Calu3 (cell line): ENCODE data around the gene MYL6. TPM values are rescaled to one million over a fixed set of nuclear protein-coding genes. Genes with fewer than 3 reads are reported as not detected.

Source experiments
- BruUV-seq: library from RNA; stranded (reverse); fragments of 400-500 nt; replicated peaks from 2 replicates; lab custom pipeline; 2021; lab: Mats Ljungman, UMichigan
- CTCF ChIA-PET: fragments of 300-600 bp; sonication (Branson Sonifier 250); formaldehyde crosslinking; loops from one replicate; lab custom pipeline; 2022; ENCODE audit warnings: antibody characterized with exemption; lab: Charles Lee
- DNase-seq: peaks from one replicate; pipeline ENCODE4 v3.0.0; 2022
- H3K27ac Mint-ChIP-seq: one replicate; pipeline ENCODE4 v1.8.0; 2022; ENCODE audit warnings: mixed read lengths; ENCODE audit not compliant: unreplicated experiment
- H3K27me3 Mint-ChIP-seq: one replicate; pipeline ENCODE4 v1.8.0; 2022; ENCODE audit warnings: mixed read lengths; ENCODE audit not compliant: unreplicated experiment
- H3K36me3 Mint-ChIP-seq: one replicate; pipeline ENCODE4 v1.8.0; 2022; ENCODE audit warnings: mild to moderate bottlenecking, moderate library complexity, mixed read lengths; ENCODE audit not compliant: insufficient read depth, unreplicated experiment
- H3K4me1 Mint-ChIP-seq: one replicate; pipeline ENCODE4 v1.8.0; 2022; ENCODE audit warnings: mild to moderate bottlenecking, low read depth, mixed read lengths; ENCODE audit not compliant: unreplicated experiment
- H3K4me3 Mint-ChIP-seq: one replicate; pipeline ENCODE4 v1.8.0; 2022; ENCODE audit warnings: mild to moderate bottlenecking, low read depth, moderate library complexity, mixed read lengths; ENCODE audit not compliant: unreplicated experiment
- H3K9me3 Mint-ChIP-seq: one replicate; pipeline ENCODE4 v1.8.0; 2022; ENCODE audit warnings: low read depth, mixed read lengths; ENCODE audit not compliant: unreplicated experiment
- intact Hi-C: fragments of 100-400 bp; cut with micrococcal nuclease; formaldehyde crosslinking; loops from one replicate; pipeline ENCODE4 v1.10.0; 2022; ENCODE audit not compliant: unreplicated experiment
- total RNA-seq: library from RNA; stranded (reverse); gene quantifications from 2 replicates; pipeline ENCODE4 v1.2.3, GENCODE V29; 2022
- TF ChIP-seq, protein P1 (sequence below): fragments of 200-600 bp; IDR thresholded peaks from one replicate; pipeline ENCODE4 v1.8.0; 2022; ENCODE audit warnings: antibody characterized with exemption; ENCODE audit not compliant: unreplicated experiment

Gene MYL6
- total RNA-seq, 1 experiment from 2014 or later, result 1,130 TPM

DNA sequence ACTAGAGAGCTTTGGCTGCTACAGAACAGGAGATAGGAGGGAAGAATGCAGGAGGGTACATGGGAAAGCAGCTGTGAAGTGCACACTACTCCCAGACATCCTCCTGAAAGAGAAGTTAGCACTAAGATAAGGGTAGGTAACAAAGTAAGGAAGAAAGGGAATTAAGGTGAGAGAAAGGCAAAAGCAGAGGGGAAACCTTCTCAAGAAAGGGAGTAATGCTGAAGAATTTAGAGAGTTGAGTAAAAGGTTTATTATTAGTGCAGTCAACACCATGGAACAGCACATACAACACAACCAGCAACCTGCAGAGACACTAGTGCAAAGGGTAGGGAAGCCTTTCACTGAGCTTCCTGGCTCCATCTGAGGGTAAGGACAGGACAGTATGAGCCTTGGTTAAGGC, 46.1 kb downstream of the MYL6 start:
- H3K27me3 Mint-ChIP-seq, result no peaks in the 10 kb centered on the region
- no peak overlapping the region for H3K4me3 Mint-ChIP-seq
- H3K9me3 Mint-ChIP-seq, result no peaks in the 10 kb centered on the region
- no peak for DNase-seq
- H3K27ac Mint-ChIP-seq, result no peak overlapping the region
- no TSS peak for BruUV-seq
- CTCF ChIA-PET, result interaction anchor here (4.2 kb wide), 1 partner anchor 18 kb away, joined by 28 read pairs; the partner anchor contains the start of gene RNF41
- H3K4me1 Mint-ChIP-seq, result no peaks in the 10 kb centered on the region
- peaks cover 29% of the 10 kb centered on the region for H3K36me3 Mint-ChIP-seq
- TF ChIP-seq, protein P1, sequence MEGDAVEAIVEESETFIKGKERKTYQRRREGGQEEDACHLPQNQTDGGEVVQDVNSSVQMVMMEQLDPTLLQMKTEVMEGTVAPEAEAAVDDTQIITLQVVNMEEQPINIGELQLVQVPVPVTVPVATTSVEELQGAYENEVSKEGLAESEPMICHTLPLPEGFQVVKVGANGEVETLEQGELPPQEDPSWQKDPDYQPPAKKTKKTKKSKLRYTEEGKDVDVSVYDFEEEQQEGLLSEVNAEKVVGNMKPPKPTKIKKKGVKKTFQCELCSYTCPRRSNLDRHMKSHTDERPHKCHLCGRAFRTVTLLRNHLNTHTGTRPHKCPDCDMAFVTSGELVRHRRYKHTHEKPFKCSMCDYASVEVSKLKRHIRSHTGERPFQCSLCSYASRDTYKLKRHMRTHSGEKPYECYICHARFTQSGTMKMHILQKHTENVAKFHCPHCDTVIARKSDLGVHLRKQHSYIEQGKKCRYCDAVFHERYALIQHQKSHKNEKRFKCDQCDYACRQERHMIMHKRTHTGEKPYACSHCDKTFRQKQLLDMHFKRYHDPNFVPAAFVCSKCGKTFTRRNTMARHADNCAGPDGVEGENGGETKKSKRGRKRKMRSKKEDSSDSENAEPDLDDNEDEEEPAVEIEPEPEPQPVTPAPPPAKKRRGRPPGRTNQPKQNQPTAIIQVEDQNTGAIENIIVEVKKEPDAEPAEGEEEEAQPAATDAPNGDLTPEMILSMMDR, result no peak
- intact Hi-C loops, result no loop called here

- TF ChIP-seq, protein P1, result no peak
- H3K27me3 Mint-ChIP-seq, result no peaks in the 10 kb centered on the region
- no peak overlapping the region for H3K27ac Mint-ChIP-seq
- no peak overlapping the region for H3K4me3 Mint-ChIP-seq
- no peaks in the 10 kb centered on the region for H3K9me3 Mint-ChIP-seq
- intact Hi-C loops, result no loop called here
- no TSS peak for BruUV-seq
- peaks cover 30% of the 10 kb centered on the region for H3K36me3 Mint-ChIP-seq
- no peaks in the 10 kb centered on the region for H3K4me1 Mint-ChIP-seq
- DNase-seq, result no peak
- CTCF ChIA-PET, result interaction anchor here (0.6 to 4.2 kb wide), 3 partner anchors 17 to 1019 kb away, joined by 3 to 28 read pairs (median 3); partner anchors contain the start of gene RNF41
These were observed 47.3 kb downstream of the MYL6 start for GRCh38 chr12:56205445-56205844.

- CTCF ChIA-PET, result interaction anchor here (0.8 to 4.2 kb wide), 4 partner anchors 10 to 257 kb away, joined by 4 to 28 read pairs (median 8); partner anchors contain the start of genes RNF41 and SMARCC2
- TF ChIP-seq, protein P1, result peak; percentile 62
- no TSS peak for BruUV-seq
- DNase-seq, result peak; percentile 58
- Mint-ChIP-seq H3K27me3 (no peaks in the 10 kb centered on the region), H3K4me1 (no peaks in the 10 kb centered on the region), H3K27ac (no peak overlapping the region), H3K4me3 (no peak overlapping the region), H3K9me3 (no peaks in the 10 kb centered on the region), H3K36me3 (peaks cover 30% of the 10 kb centered on the region)
- intact Hi-C loops, result no loop called here
These were observed 48.5 kb downstream of the MYL6 start for GRCh38 chr12:56206452-56207166.

GRCh38 chr12:56208006-56208405, 49.8 kb downstream of the MYL6 start:
- Mint-ChIP-seq H3K27ac (no peak overlapping the region), H3K4me3 (no peak overlapping the region), H3K27me3 (no peaks in the 10 kb centered on the region), H3K4me1 (no peaks in the 10 kb centered on the region), H3K9me3 (no peaks in the 10 kb centered on the region), H3K36me3 (peaks cover 39% of the 10 kb centered on the region)
- TF ChIP-seq, protein P1, result no peak
- no TSS peak for BruUV-seq
- CTCF ChIA-PET, result interaction anchor here (4.2 kb wide), 1 partner anchor 14 kb away, joined by 28 read pairs; the partner anchor contains the start of gene RNF41
- DNase-seq, result no peak
- intact Hi-C loops, result no loop called here

Other genes with a start within 250 kb of the MYL6 start
- 33.6 and 35.4 TPM in 2 replicates for gene PYM1, start 230.5 kb upstream of the MYL6 start, total RNA-seq
- 50.3 and 51.2 TPM in 2 replicates for gene DGKA, start 227.2 kb upstream of the MYL6 start, total RNA-seq
- gene PMEL, start 192.3 kb upstream of the MYL6 start, total RNA-seq, result 1.6 and 2.1 TPM in 2 replicates
- 68.9 and 76.4 TPM in 2 replicates for gene CDK2, start 191.5 kb upstream of the MYL6 start, total RNA-seq
- 84.7 and 91.6 TPM in 2 replicates for gene RAB5B, start 184.3 kb upstream of the MYL6 start, total RNA-seq
- 31.1 and 34.9 TPM in 2 replicates for gene SUOX, start 161.1 kb upstream of the MYL6 start, total RNA-seq
- 7.3 and 9.0 TPM in 2 replicates for gene IKZF4, start 137.3 kb upstream of the MYL6 start, total RNA-seq
- 50.6 and 50.7 TPM in 2 replicates for gene RPS26, start 116.4 kb upstream of the MYL6 start, total RNA-seq
- gene ERBB3, start 78.2 kb upstream of the MYL6 start, total RNA-seq, result 170 and 183 TPM in 2 replicates
- gene PA2G4, start 53.8 kb upstream of the MYL6 start, total RNA-seq, result 229 and 233 TPM in 2 replicates
- gene RPL41, start 41.7 kb upstream of the MYL6 start, total RNA-seq, result 2,379 and 2,426 TPM in 2 replicates
- gene ZC3H10, start 40.1 kb upstream of the MYL6 start, total RNA-seq, result 6.6 and 8.2 TPM in 2 replicates
- gene ESYT1, start 30.1 kb upstream of the MYL6 start, total RNA-seq, result 72.7 and 91.1 TPM in 2 replicates
- gene MYL6B, start 5.8 kb upstream of the MYL6 start, total RNA-seq, result 52.4 and 53.7 TPM in 2 replicates
- 143 and 150 TPM in 2 replicates for gene SMARCC2, start 31.1 kb downstream of the MYL6 start, total RNA-seq
- gene RNF41, start 63.6 kb downstream of the MYL6 start, total RNA-seq, result 42.6 and 43.9 TPM in 2 replicates
- gene NABP2, start 66.0 kb downstream of the MYL6 start, total RNA-seq, result 55.5 and 63.3 TPM in 2 replicates
- 0.98 TPM in 1 of 2 replicates, not detected in the other for gene SLC39A5, start 71.7 kb downstream of the MYL6 start, total RNA-seq
- 45.3 and 50.6 TPM in 2 replicates for gene ANKRD52, start 100.0 kb downstream of the MYL6 start, total RNA-seq
- 10.7 and 11.4 TPM in 2 replicates for gene COQ10A, start 108.6 kb downstream of the MYL6 start, total RNA-seq
- 212 and 254 TPM in 2 replicates for gene CS, start 142.0 kb downstream of the MYL6 start, total RNA-seq
- gene CNPY2, start 157.6 kb downstream of the MYL6 start, total RNA-seq, result 228 and 236 TPM in 2 replicates
- gene PAN2, start 175.6 kb downstream of the MYL6 start, total RNA-seq, result 53.5 and 72.5 TPM in 2 replicates
- 1.8 and 2.9 TPM in 2 replicates for gene IL23A, start 180.5 kb downstream of the MYL6 start, total RNA-seq
- gene STAT2, start 201.7 kb downstream of the MYL6 start, total RNA-seq, result 127 and 214 TPM in 2 replicates
- not detected in 2 replicates for gene APOF, start 204.5 kb downstream of the MYL6 start, total RNA-seq